Stimulated activated CD4-positive, alpha-beta T cell treated with anti-CD3 and anti-CD28 coated beads, Interleukin-1b, Interleukin-23, amount 100 ng/mL, for 1 hour (primary cell): ENCODE measurements around the gene MEGF6.
"Not testable (repeated sequence)": the region's sequence is repeated elsewhere in the genome, so short reads cannot be mapped to it uniquely, and the experiment has no call there.

Experiments
- DNase-seq, 2 donors: peaks; one replicate each; pipeline ENCODE4 v3.0.0-alpha.2; 2020; ENCODE audit warnings: low read depth in 2 of 2

Gene MEGF6

GRCh38 chr1:3575515-3575914 is 35.8 kb downstream of the MEGF6 start:
- not testable (repeated sequence) for DNase-seq

DNA sequence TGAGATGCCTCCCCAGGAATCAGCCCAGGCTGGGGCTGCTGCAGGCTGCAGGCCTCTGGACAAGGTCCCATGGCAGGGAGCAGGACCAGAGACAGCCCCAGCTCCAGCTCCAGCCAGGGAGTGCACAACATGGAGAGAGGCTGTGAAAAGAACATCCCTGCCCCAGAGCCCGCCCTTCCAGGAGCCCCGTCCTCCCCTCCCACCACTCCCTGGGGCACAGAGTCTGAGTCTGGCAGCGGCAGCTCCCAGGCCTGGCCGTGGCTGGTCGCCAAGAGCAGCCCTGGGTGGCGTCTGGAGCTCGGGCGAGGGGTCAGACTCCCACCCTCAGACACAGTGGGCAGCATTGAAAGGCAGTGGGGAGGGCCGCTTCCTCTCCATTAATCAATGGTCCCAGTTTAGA is 37.8 kb downstream of the MEGF6 start:
- DNase-seq = no peak

GRCh38 chr1:3572638-3573037 is 38.7 kb downstream of the MEGF6 start:
- DNase-seq = not testable (repeated sequence)

- no peak for DNase-seq
Observed at GRCh38 chr1:3571263-3571662, 40.0 kb downstream of the MEGF6 start.

DNA sequence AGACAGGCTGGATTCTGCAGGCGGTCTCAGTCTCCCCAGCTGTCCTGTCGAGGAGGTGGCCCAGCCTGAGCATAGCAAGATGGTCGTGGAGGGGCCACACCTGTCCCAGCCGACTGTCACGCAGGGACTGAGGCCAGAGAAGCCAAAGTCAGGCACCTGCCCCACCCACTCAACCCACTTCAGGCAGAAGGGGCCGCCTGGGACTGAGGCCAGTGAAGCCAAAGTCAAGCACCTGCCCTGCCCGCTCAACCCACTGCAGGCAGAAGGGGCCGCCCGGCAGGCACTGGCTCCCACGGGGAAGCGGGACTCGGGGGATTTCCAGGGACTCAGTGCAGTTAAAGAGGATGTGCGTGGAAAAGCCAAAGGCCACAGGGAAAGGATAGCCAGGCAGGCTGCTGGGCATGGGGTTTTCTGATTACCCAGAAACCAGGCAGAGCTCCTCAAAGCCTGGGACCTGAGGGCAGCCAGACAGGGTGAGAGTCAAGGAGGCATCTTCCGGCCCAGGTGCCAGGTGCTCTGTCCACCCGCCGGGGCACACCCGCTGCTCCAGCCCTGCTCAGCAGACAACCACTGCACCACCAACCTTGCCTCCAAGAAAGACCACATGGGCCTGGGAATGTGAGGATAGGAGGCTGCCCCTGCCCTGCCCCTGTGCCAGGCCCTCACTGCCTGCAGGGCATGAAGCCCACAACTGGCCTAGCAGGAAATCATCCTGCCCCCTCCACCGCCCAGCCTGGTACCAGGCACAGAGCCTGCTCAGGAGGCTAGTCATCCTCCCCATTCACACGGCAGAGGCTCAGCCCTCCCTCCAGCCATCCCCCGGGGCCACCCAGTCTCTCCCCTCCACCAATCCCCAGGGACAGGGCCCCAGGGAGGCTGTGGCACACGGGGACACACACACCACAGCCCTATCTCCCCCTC is 41.0 kb downstream of the MEGF6 start:
- no peak for DNase-seq

DNA sequence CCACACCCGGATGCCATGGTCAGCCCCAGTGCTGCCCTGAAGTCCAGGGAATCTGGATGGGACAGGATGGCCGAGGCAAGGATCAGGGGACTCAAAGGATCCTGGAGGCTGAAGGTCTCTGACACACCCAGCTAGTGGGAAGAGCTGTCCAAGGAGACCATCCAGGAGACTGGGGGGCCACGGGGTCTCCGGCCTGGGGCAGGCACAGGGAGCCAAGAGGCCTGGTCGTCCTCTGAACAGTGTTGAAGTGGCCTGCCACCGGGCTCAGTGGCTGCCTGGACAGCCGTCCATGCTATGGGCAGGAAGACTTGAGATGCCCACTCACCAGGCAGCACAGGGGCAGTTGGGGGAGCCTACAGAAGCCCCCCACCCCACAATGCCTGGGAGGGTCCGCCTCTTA is 41.9 kb downstream of the MEGF6 start:
- DNase-seq = no peak

- DNase-seq = no peak
Observed at GRCh38 chr1:3568815-3569435, 42.4 kb downstream of the MEGF6 start.

DNA sequence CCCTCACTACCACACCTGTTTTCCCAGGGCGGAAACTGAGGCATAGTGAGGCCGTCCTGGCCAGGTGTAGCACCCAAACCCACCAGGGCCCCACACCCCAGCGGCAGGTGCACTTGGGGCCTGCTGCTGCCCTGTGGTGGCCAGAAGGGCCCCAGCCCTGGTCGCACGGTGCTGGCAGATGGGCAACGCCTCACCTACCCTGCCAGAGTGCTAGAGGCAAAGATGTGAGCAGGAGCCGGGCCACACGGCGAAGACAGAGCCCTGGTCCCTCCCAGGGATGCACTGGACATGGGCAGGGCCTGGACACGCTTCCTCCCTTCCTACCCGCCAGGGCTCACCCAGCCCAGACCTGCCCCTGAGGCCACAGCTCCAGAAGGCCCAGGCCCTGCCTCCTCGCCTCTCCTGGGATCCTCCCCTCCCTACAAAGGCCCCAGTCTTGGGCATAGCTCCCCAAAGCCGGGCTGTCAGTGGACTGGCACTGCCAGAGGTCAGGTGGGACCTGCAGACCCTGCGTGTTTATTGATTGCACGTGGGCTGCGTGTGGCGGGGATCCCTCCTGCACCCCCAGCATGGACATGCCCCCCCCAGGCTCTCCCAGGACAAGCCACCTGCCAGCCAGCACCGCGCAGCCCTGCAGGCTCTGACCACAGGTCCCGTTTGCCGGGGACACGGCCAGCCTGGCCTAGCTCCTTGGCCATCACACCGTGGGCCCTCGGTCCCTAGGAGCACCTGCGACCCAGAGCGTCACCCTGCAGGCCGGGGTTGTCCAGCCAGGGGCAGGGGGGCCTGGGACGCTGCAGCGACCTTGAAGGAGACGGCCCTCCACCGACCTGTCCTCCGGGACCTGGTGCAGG is 44.1 kb downstream of the MEGF6 start:
- no peak for DNase-seq

GRCh38 chr1:3566003-3566885 is 45.1 kb downstream of the MEGF6 start:
- DNase-seq = no peak

DNA sequence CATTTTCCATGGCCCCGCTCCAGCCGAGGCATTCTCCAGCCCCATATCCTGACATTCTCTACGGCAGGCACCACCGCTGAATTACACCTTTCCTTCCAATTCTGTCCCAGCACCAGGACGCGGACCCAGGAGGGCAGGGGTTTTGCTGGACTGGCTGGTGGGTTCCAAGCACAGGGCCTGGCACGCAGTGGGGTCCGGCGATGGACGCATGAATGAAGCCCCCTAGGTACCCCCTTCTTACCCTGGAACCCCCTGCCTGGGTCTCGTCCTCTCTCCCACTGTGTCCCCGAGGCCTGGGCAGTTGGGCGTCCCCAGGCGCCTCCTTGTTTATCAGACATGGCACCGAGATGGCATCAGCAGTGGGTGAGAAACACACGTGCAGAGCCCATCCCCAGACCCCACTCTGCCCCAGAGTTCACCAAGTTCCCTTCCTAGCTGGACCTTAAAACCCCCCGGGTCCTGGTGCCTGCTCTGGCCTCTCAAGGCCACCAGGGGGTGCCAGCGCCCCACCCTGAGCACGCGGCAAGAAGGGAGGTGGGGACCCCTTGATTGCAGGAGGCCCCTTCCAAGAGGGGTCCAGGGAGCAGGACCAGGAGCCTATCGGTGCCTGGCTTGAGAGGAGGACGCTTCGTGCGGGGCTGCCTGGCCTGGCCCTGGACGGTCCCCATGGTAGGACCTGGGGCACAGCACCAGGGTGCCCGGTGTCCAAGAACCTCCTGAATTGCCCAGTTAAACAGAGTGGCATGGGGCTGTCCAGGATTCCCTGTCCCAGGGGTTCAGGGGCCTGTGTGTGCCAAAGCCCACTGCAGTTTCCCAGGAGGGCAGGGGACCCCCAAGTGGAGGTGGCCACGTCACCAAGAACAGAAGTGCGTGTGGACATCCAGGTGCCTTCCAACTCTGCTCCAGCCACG is 46.1 kb downstream of the MEGF6 start:
- DNase-seq = no peak

DNA sequence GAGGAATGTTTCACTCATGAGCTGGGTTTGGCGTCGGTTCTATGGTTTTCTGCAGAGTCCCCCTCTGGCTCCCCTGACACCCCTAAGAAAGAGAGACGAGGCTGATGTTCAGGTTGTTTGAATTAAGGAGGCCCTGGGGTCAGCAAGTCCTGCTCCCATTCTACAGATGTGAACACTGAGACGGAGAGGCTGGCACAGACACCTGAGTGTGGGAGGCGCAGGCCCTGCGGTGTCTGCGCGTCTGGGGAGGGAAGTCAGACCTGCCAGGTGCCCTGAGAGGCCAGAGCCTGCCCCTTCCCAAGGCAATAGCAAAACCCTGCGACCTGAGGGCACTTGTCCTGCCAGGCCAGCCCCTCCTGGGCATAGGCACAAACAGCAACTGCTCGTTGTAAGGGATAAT is 47.7 kb downstream of the MEGF6 start:
- DNase-seq = no peak

DNA sequence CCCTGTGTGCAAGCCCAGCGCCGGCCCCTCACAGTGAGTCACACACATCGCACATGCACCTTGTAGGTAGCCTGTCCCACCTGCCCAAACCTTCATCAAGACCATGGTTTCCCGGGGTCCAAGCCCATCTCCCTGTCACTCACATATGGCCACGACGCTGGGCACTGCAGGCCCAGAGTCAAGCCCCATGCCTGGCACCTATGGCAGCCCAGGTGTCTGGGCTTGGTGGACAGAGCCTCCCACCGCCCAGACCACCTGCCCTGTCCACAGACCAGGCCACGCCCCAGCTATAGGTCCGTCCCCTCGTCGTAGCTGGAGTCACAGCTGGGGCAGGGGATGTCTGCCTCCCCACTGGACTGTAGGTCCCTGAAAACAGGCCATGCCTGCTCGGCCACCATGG is 48.2 kb downstream of the MEGF6 start:
- DNase-seq = no peak

DNA sequence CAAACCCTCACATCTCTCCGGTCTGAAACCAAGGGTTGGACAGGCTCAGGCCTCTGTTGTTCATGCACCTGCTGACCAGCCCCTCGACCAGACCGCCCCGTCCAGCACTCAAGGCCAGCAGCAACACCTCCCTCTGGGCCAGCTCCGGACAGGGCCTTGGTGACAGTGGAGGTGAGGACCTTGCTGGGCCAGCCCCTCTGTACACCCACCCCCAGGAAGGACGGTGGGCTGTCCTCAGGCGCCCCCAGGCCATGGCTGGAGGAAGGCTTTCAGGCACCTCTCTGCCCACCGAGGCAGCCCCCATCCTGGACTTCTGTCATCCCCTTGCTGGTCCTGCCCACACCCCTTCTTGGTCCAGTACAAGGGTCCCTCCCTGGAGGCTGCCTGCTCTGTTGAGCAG is 48.6 kb downstream of the MEGF6 start:
- DNase-seq = no peak

GRCh38 chr1:3561702-3562101 is 49.6 kb downstream of the MEGF6 start:
- DNase-seq = no peak

- no peak for DNase-seq
Observed at GRCh38 chr1:3560981-3561380, 50.3 kb downstream of the MEGF6 start.

- no peak for DNase-seq
Observed at GRCh38 chr1:3560251-3560871, 50.9 kb downstream of the MEGF6 start.

- no peak for DNase-seq
Observed at GRCh38 chr1:3558036-3558726, 53.1 kb downstream of the MEGF6 start.

GRCh38 chr1:3557366-3557765 is 53.9 kb downstream of the MEGF6 start:
- DNase-seq = no peak

GRCh38 chr1:3556336-3556735 is 55.0 kb downstream of the MEGF6 start:
- DNase-seq = no peak
